Esophagus muscularis mucosa (tissue), 4 donors: ENCODE data around the gene MICB.

ENCODE experiments used
- EP300 ChIP-seq: sonication (generic); formaldehyde crosslinking; IDR thresholded peaks from one replicate; pipeline ENCODE4 v1.6.1; 2017; ENCODE audit warnings: antibody characterized with exemption
- POLR2AphosphoS5 ChIP-seq, 2 donors: sonication (generic); formaldehyde crosslinking; IDR thresholded peaks; one replicate each; pipeline ENCODE4 v1.6.1; 2017; ENCODE audit warnings: antibody characterized with exemption in 2 of 2
- TF ChIP-seq, protein P1 (sequence below), 3 experiments: fragments of 200-600 bp in 2 of 3; fragments of 450-650 bp in 1 of 3; sonication (generic) in 2 of 3; IDR thresholded peaks; one replicate each; pipeline ENCODE4 v1.5.1; 2017 to 2019; ENCODE audit warnings: antibody characterized with exemption in 3 of 3, mild to moderate bottlenecking in 2 of 3, moderate library complexity in 1 of 3

DNA sequence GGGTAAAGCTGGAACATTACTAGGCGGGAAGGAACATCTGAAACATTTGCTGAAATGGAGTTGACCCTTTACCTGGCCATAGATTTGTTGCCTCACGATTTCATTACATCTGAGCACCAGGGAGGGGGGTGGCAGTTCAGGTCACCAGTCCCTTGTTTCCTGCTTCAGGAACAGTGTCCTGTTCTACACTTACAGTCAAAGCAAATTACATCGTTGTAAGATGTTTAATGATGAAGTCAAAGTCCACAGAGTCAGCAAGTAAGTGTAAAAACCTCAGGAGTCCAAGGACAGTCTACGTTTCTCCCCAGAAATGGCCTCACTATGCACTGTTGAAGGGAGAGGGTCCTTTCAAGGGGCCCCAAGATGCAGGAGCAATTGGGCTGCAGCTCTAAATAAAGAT lies 8.9 kb upstream of the MICB start:
- TF ChIP-seq, protein P1, sequence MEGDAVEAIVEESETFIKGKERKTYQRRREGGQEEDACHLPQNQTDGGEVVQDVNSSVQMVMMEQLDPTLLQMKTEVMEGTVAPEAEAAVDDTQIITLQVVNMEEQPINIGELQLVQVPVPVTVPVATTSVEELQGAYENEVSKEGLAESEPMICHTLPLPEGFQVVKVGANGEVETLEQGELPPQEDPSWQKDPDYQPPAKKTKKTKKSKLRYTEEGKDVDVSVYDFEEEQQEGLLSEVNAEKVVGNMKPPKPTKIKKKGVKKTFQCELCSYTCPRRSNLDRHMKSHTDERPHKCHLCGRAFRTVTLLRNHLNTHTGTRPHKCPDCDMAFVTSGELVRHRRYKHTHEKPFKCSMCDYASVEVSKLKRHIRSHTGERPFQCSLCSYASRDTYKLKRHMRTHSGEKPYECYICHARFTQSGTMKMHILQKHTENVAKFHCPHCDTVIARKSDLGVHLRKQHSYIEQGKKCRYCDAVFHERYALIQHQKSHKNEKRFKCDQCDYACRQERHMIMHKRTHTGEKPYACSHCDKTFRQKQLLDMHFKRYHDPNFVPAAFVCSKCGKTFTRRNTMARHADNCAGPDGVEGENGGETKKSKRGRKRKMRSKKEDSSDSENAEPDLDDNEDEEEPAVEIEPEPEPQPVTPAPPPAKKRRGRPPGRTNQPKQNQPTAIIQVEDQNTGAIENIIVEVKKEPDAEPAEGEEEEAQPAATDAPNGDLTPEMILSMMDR (IDR thresholded peaks at IDR 0.05): no peak
- TF ChIP-seq POLR2AphosphoS5 (IDR thresholded peaks at IDR 0.05): no peak
- TF ChIP-seq EP300: no peak
